AG04450 (cell line): Measurements from ENCODE around the gene ADSS2. TPM values are rescaled to one million over a fixed set of nuclear protein-coding genes. Genes with fewer than 3 reads are reported as not detected.

Experiments
- CTCF ChIA-PET: fragments of 300-600, 350-600 bp; formaldehyde crosslinking; extraction: SDS; loops from one replicate; lab custom pipeline; 2022; ENCODE audit warnings: antibody characterized with exemption, inconsistent platforms; lab: Charles Lee
- POLR2A ChIA-PET: fragments of 350-600 bp; formaldehyde crosslinking; extraction: SDS; loops from one replicate; lab custom pipeline; 2021; ENCODE audit warnings: antibody characterized with exemption, inconsistent platforms; lab: Yijun Ruan, JAX
- DNase-seq: peaks from one replicate; pipeline ENCODE4 v3.0.0-alpha.2; 2011; ENCODE audit warnings: low read depth, low spot score
- H3K27ac ChIP-seq: one replicate; pipeline ENCODE4 v1.5.1; 2012; ENCODE audit warnings: low read depth, low read length, control low read depth
- H3K27me3 ChIP-seq: one replicate; pipeline ENCODE4 v1.6.0; 2012; ENCODE audit warnings: low read length; ENCODE audit not compliant: control insufficient read depth, insufficient read depth
- H3K4me3 ChIP-seq: 2 replicates; pipeline ENCODE4 v1.5.1; 2011; ENCODE audit warnings: mild to moderate bottlenecking, low read depth, low read length, control low read depth
- H3K9me3 ChIP-seq: 2 replicates; pipeline ENCODE4 v1.5.1; 2012; ENCODE audit warnings: low read length; ENCODE audit not compliant: control insufficient read depth, insufficient read depth
- polyA plus RNA-seq: library from polyadenylated mRNA; depleted of rRNA; stranded (reverse); fragments of >200 nt; gene quantifications from 2 replicates; pipeline ENCODE4 v1.2.3, GENCODE V29; 2011
- TF ChIP-seq, protein P1 (sequence below): IDR thresholded peaks from 2 replicates; pipeline ENCODE4 v1.5.1; 2011; ENCODE audit warnings: low read depth, low read length, control low read depth, inconsistent platforms

Gene ADSS2
- polyA plus RNA-seq, 1 experiment, result 50.5 TPM

DNA sequence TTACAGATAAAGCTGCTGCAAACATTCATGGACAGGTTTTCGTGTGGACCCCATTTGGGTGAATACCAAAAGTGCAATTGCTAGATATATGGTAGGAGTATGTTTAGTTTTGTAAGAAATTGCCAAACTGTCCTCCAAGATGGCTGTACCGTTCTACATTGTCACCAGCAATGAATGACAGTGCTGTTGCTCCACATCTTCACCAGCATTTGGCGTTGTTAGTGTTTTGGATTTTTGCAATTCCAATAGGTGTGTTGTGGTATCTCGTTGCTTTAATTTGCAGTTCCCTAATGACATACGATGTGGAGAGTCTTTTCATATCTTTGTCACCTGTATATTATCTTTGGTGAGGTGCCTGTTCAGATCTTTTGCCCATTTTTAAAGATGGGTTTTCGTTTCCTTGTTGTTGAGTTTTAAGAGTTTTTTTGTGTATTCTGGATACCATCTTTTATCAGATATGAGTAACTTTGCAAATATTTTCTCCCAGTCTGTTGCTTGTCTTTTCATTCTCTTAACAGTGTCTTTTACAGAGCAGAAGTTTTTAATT, 21.4 kb upstream of the ADSS2 start:
- no peak for DNase-seq
- Histone ChIP-seq H3K27me3 (no peaks in the 10 kb centered on the region), H3K4me3 (no peak overlapping the region), H3K9me3 (no peaks in the 10 kb centered on the region), H3K27ac (no peak overlapping the region)
- ChIA-PET POLR2A (no interaction called here), CTCF (no interaction called here)
- TF ChIP-seq, protein P1, sequence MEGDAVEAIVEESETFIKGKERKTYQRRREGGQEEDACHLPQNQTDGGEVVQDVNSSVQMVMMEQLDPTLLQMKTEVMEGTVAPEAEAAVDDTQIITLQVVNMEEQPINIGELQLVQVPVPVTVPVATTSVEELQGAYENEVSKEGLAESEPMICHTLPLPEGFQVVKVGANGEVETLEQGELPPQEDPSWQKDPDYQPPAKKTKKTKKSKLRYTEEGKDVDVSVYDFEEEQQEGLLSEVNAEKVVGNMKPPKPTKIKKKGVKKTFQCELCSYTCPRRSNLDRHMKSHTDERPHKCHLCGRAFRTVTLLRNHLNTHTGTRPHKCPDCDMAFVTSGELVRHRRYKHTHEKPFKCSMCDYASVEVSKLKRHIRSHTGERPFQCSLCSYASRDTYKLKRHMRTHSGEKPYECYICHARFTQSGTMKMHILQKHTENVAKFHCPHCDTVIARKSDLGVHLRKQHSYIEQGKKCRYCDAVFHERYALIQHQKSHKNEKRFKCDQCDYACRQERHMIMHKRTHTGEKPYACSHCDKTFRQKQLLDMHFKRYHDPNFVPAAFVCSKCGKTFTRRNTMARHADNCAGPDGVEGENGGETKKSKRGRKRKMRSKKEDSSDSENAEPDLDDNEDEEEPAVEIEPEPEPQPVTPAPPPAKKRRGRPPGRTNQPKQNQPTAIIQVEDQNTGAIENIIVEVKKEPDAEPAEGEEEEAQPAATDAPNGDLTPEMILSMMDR, result no peak

DNA sequence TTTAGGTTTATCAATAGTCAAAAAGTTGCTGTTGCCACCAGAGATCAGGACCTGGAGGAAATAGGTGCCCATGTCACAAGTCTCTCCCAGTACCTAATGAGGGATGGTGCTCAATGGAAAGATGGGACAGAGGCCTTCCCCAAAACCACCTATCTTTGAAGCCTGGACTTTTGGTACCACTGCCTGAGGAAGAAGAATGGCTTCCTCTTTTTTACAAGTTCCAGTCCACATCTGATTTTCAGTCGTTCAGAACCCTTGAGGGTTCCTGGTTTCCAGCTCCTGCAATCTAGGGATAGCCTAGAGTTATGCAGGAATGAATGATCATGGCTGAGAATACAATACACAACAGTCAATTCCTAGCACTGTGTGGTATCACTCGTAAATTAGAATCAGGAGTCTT, 15.0 kb upstream of the ADSS2 start:
- no peak for DNase-seq
- TF ChIP-seq, protein P1, result no peak
- CTCF ChIA-PET, result no interaction called here
- Histone ChIP-seq H3K9me3 (no peaks in the 10 kb centered on the region; the same call in 1 of the 2 replicates), H3K27me3 (no peaks in the 10 kb centered on the region), H3K4me3 (no peak overlapping the region), H3K27ac (no peak overlapping the region)
- POLR2A ChIA-PET, result no interaction called here

DNA sequence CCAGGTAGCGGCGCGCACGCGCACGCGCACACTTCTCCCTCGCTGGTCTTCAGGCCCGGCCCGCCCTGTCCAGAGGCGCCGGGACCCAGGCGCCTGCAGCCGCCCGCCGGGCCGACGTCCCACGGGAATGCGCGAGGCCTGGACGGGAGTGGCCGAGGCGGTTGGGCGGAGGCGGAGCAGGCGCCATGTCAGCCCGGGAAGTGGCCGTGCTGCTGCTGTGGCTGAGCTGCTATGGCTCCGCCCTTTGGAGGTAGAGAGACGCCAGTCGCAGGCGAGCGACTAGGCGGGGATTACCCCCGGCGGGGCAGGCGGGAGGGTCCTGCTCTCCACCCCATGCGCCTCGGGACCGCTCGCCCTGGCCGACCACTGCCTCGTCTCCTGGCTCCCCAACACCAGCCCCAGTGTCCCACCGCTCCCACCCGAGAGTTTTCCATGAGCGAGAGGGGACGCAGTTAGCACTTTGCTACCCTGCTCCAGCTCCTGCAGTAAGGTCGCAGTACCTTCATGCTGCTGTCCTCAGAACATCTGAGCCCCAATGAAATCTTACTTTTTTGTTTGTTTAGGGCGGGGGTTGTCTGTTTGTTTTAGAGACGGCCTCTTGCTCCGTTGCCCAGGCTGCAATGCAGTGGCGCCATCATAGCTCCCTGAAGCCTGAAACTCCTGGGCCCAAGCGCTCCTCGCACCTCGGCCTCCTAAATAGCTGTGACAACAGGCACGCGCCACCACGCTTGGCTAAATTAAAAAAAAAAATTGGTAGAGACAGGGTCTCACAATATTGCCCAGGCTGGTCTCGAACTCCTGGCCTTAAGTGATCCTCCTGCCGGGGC, 9.7 kb upstream of the ADSS2 start, which contains the start of gene CATSPERE:
TSS of gene CATSPERE (plus strand) at position 29 of the 827 bp plus-strand sequence. CDS start at position 186, 157 bp downstream.
- Histone ChIP-seq H3K27me3 (no peaks in the 10 kb centered on the region), H3K27ac (peak within 1 kb of the TSS; percentile 55), H3K4me3 (peak within 1 kb of the TSS; percentile 61), H3K9me3 (peaks cover 2% of the 10 kb centered on the region; the same call in 1 of the 2 replicates)
- CTCF ChIA-PET, result interaction anchor here (1.2 kb wide), 1 partner anchor 139 kb away, joined by 4 read pairs; no protein-coding TSS in a partner anchor
- TF ChIP-seq, protein P1, result no peak
- DNase-seq, result peak; percentile 37
- POLR2A ChIA-PET, result no interaction called here

DNA sequence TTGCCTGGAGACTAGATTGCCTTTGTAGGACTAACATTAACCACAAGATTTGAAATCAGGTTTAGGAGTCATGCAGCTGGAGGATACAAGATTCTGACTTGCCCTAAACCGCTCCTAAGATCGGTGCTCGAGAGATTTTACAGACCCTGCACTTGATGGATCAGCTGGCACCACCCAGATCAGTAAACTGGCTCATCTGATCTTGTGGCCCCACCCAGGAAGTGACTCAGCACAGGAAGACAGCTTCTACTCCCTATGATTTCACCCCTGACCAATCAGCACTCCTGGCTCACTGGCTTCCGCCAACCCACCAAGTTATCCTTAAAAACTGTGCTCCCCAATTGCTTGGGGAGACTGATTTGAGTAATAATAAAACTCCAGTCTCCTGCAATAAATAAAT, 8.5 kb upstream of the ADSS2 start:
- no peak for DNase-seq
- POLR2A ChIA-PET, result no interaction called here

More for the DNA sequence above, 8.5 kb upstream of the ADSS2 start:
- TF ChIP-seq, protein P1, result no peak
- CTCF ChIA-PET, result no interaction called here
- Histone ChIP-seq H3K27ac (no peak overlapping the region), H3K9me3 (peaks cover 2% of the 10 kb centered on the region; the same call in 1 of the 2 replicates), H3K27me3 (no peaks in the 10 kb centered on the region), H3K4me3 (no peak overlapping the region)
